Stomach (tissue), 4 donors: ENCODE results near the gene TBC1D4.
"Not testable (repeated sequence)": the region's sequence is repeated elsewhere in the genome, so short reads cannot be mapped to it uniquely, and the experiment has no call there.

Experiments used
- EP300 ChIP-seq: sonication (generic); formaldehyde crosslinking; IDR thresholded peaks from one replicate; pipeline ENCODE4 v1.6.1; 2017; ENCODE audit warnings: antibody characterized with exemption
- POLR2A ChIP-seq, 4 donors: fragments of 450-650 bp; IDR thresholded peaks; one replicate each; pipeline ENCODE4 v1.6.1; 2016; ENCODE audit warnings: antibody characterized with exemption in 4 of 4, control low read depth in 2 of 4, mild to moderate bottlenecking in 1 of 4, moderate library complexity in 1 of 4
- POLR2AphosphoS5 ChIP-seq, 3 donors: sonication (generic); formaldehyde crosslinking; IDR thresholded peaks; one replicate each; pipeline ENCODE4 v1.6.1; 2016; ENCODE audit warnings: antibody characterized with exemption in 3 of 3
- TF ChIP-seq, protein P1 (sequence below), 7 experiments: fragments of 450-650 bp in 4 of 7; fragments of 200-600 bp in 3 of 7; sonication (generic) in 3 of 7; IDR thresholded peaks; one replicate each; pipeline ENCODE4 v1.5.1; 2016 to 2019; ENCODE audit warnings: antibody characterized with exemption in 7 of 7, control low read depth in 2 of 7, mild to moderate bottlenecking in 1 of 7

GRCh38 chr13:75306967-75307366 lies 175.0 kb downstream of the TBC1D4 start:
- TF ChIP-seq POLR2A (IDR thresholded peaks at IDR 0.05); EP300; POLR2AphosphoS5 (IDR thresholded peaks at IDR 0.05): not testable (repeated sequence)
- TF ChIP-seq, protein P1, sequence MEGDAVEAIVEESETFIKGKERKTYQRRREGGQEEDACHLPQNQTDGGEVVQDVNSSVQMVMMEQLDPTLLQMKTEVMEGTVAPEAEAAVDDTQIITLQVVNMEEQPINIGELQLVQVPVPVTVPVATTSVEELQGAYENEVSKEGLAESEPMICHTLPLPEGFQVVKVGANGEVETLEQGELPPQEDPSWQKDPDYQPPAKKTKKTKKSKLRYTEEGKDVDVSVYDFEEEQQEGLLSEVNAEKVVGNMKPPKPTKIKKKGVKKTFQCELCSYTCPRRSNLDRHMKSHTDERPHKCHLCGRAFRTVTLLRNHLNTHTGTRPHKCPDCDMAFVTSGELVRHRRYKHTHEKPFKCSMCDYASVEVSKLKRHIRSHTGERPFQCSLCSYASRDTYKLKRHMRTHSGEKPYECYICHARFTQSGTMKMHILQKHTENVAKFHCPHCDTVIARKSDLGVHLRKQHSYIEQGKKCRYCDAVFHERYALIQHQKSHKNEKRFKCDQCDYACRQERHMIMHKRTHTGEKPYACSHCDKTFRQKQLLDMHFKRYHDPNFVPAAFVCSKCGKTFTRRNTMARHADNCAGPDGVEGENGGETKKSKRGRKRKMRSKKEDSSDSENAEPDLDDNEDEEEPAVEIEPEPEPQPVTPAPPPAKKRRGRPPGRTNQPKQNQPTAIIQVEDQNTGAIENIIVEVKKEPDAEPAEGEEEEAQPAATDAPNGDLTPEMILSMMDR (IDR thresholded peaks at IDR 0.05), result not testable (repeated sequence)
